ENCODE data around the gene SLC25A4. TPM values are rescaled to one million over a fixed set of nuclear protein-coding genes. Genes with fewer than 3 reads are reported as not detected.

SLC25A4 gene
- total RNA-seq, result 1,000 to 10,000 TPM in 1 of 2 donors, 100 to 1,000 TPM in 1; 918 to 1,103 TPM

DNA sequence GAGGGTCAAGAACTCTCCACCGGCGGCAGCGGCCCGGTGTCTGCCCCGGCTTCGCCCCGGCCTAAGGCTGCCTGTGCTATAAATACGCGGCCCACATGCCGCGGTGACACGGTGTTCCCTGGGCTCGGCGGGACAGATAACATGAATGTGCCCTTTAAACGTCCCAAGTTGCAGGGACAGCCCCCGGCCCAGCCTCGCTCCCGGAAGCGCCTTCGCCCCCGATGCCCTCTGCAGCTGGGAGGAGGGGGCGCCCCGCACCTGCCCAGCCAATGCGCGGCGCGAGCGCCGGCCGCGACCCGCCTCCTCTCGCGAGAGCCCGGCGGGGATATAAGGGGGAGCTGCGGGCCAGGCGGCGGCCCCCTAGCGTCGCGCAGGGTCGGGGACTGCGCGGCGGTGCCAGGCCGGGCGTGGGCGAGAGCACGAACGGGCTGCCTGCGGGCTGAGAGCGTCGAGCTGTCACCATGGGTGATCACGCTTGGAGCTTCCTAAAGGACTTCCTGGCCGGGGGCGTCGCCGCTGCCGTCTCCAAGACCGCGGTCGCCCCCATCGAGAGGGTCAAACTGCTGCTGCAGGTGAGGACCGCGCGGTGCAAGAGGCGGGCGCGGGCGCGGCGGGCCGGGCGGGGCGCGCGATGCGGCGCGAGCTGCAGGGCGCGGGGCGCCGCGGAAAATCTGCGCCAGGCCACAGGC, at the start of gene SLC25A4:
Gene SLC25A4 (plus strand): TSS at position 355 of the 689 bp plus-strand sequence. CDS start 107 bp downstream, at position 462.
- H3K27ac ChIP-seq, result peak within 1 kb of the TSS; percentile 90 to 92
- H3K4me1 ChIP-seq, result peaks cover 0 to 15% of the 10 kb centered on the region in 2 donors
- peak; percentile 84 for DNase-seq (ENCODE audit: low spot score)
- peak within 1 kb of the TSS; percentile 66 to 70 for H3K4me3 ChIP-seq
- TF ChIP-seq, protein P1, sequence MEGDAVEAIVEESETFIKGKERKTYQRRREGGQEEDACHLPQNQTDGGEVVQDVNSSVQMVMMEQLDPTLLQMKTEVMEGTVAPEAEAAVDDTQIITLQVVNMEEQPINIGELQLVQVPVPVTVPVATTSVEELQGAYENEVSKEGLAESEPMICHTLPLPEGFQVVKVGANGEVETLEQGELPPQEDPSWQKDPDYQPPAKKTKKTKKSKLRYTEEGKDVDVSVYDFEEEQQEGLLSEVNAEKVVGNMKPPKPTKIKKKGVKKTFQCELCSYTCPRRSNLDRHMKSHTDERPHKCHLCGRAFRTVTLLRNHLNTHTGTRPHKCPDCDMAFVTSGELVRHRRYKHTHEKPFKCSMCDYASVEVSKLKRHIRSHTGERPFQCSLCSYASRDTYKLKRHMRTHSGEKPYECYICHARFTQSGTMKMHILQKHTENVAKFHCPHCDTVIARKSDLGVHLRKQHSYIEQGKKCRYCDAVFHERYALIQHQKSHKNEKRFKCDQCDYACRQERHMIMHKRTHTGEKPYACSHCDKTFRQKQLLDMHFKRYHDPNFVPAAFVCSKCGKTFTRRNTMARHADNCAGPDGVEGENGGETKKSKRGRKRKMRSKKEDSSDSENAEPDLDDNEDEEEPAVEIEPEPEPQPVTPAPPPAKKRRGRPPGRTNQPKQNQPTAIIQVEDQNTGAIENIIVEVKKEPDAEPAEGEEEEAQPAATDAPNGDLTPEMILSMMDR (IDR thresholded peaks at IDR 0.05), result peak; percentile 31 to 52
- no peaks in the 10 kb centered on the region for H3K9me3 ChIP-seq
- no peaks in the 10 kb centered on the region for H3K27me3 ChIP-seq
- H3K36me3 ChIP-seq, result peaks cover 44% of the 10 kb centered on the region

DNA sequence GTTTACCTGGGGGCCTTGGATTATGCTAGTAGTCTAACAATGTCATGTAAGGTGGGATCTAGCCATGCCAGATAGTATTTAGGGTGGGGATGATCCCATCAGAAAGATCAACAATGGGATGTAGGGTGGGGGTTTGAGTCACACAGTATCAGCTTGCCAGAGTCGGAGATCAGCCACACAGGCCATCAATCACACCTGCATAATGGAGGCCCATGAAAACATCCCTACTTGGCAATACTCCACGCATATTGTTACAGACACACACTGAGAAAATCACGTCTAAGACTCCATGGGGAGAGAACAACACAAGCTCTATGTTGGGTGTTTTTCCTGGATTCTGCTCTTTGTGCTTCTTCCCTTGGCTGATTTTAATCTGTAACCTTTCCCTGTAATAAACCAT, 49.5 kb upstream of the SLC25A4 start:
- Histone ChIP-seq H3K36me3 (no peaks in the 10 kb centered on the region), H3K4me3 (no peak overlapping the region), H3K27me3 (no peaks in the 10 kb centered on the region), H3K27ac (no peak overlapping the region), H3K4me1 (no peaks in the 10 kb centered on the region), H3K9me3 (no peaks in the 10 kb centered on the region)
- TF ChIP-seq, protein P1 (IDR thresholded peaks at IDR 0.05), result no peak
- DNase-seq (ENCODE audit: low spot score), result no peak

DNA sequence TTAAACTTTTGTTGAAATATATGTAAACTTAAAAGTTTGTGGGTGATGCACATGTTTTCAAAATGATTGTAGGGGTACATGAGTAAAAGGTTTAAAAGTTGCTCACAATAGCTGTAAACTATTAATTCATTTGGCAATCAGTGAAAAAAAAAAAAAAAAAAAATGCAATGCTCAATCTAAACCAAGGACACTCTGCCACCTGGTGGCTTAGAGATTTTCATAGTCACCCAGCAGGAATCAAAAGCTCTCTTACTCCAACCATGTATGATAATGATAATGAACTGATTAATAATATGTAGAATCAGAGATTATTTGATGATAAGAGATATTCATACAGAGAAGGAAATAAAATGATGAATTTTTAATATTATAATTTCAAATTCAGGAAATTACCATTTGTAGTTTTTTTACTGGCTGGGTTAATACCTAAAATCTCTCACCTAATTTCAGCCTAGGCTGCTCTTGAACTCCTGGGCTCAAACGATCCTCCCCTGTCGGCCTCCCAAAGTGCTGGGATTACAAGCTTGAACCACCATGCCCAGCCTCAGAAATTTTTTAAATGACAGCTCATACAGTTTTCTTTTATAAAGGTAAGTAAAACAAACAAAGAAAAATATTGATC, 46.9 kb upstream of the SLC25A4 start:
- Histone ChIP-seq H3K27ac (no peak overlapping the region), H3K27me3 (no peaks in the 10 kb centered on the region), H3K36me3 (no peaks in the 10 kb centered on the region), H3K9me3 (no peaks in the 10 kb centered on the region), H3K4me1 (no peaks in the 10 kb centered on the region), H3K4me3 (no peak overlapping the region)
- no peak for DNase-seq (ENCODE audit: low spot score)
- TF ChIP-seq, protein P1 (IDR thresholded peaks at IDR 0.05), result peak; percentile 52 to 69

DNA sequence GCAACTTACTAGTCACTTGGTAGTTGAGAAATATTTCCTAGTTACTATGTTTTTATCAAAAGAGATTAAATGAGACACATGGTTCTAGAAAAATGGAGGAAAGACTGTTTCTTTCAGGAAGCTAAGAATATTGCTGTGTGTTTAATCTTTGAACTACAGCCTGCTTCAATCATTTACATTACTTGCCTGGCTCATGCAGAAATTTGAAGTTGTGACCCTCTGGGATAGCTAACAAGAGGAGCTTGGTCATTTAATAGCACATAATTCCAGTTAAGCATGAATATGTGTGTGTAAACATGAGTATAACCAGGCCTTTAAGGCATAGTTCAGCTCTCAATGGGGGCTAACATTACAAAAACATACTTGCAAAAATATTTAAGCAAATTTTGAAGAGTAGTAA, 44.6 kb upstream of the SLC25A4 start:
- TF ChIP-seq, protein P1 (IDR thresholded peaks at IDR 0.05), result no peak
- Histone ChIP-seq H3K27me3 (no peaks in the 10 kb centered on the region), H3K4me3 (no peak overlapping the region), H3K9me3 (no peaks in the 10 kb centered on the region), H3K36me3 (no peaks in the 10 kb centered on the region), H3K4me1 (no peaks in the 10 kb centered on the region), H3K27ac (no peak overlapping the region)
- DNase-seq (ENCODE audit: low spot score), result no peak

DNA sequence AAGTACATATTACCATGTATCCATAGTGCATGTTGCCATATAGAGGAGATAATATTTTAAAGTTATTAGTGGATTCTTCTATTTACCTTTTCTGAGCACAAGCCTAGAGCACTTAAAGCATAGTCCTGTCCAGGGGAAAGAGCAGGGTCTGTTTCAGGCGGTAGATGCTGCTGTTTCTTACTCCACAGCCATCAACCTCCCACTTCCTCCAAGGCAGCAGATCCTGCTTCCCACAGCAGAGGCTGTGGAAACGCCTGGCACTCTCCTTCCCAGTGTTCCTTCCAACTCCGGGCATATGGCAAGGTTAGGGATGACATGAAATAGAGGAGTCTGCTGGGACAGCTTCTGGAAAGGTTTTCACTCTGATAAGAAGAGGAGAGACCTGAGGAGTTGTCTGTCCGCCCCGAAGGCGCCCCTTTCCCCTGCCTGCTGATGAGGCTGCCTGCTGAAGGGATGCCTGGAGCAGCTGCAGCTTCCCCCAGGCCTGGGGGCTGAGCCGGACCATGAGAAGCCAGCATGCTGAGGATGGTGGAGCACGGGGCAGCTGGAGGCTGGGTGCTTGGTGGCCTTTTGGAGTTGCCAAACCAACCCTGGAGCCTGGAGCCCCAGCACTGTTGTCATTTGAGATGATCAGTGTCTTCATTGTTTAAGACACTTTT, 43.9 kb upstream of the SLC25A4 start:
- Histone ChIP-seq H3K27ac (no peak overlapping the region), H3K4me1 (no peaks in the 10 kb centered on the region), H3K4me3 (no peak overlapping the region), H3K27me3 (no peaks in the 10 kb centered on the region), H3K36me3 (no peaks in the 10 kb centered on the region), H3K9me3 (no peaks in the 10 kb centered on the region)
- TF ChIP-seq, protein P1 (IDR thresholded peaks at IDR 0.05), result no peak
- DNase-seq (ENCODE audit: low spot score), result no peak
